Hepatocyte (in vitro differentiated cells): ENCODE measurements around the gene CCNI2. TPM values are rescaled to one million over a fixed set of nuclear protein-coding genes. Genes with fewer than 3 reads are reported as not detected.

Experiments
- DNase-seq: peaks from one replicate; pipeline ENCODE4 v3.0.0-alpha.2; 2016; ENCODE audit warnings: low spot score
- H2AFZ ChIP-seq: fragments of 200-600 bp; sonication (generic); 2 replicates; pipeline ENCODE4 v1.6.0; 2016; ENCODE audit warnings: antibody characterized with exemption, mild to moderate bottlenecking
- H3K27ac ChIP-seq: fragments of 200-600 bp; sonication (generic); 2 replicates; pipeline ENCODE4 v1.5.1; 2016; ENCODE audit warnings: mild to moderate bottlenecking
- H3K27me3 ChIP-seq: fragments of 200-600 bp; sonication (generic); 2 replicates; pipeline ENCODE4 v1.6.1; 2016
- H3K36me3 ChIP-seq: fragments of 200-600 bp; sonication (generic); replicated peaks from 2 replicates; pipeline ENCODE4 v1.5.1; 2016; ENCODE audit warnings: low read depth; ENCODE audit not compliant: insufficient read depth
- H3K4me1 ChIP-seq: fragments of 200-600 bp; sonication (generic); 2 replicates; pipeline ENCODE4 v1.5.1; 2016; ENCODE audit warnings: mild to moderate bottlenecking, moderate library complexity; ENCODE audit not compliant: insufficient read depth
- H3K4me2 ChIP-seq: fragments of 200-600 bp; sonication (generic); 2 replicates; pipeline ENCODE4 v1.6.0; 2016
- H3K4me3 ChIP-seq: fragments of 200-600 bp; sonication (generic); 2 replicates; pipeline ENCODE4 v1.5.1; 2016; ENCODE audit warnings: mild to moderate bottlenecking
- H3K79me2 ChIP-seq: fragments of 200-600 bp; sonication (generic); 2 replicates; pipeline ENCODE4 v1.6.0; 2017; ENCODE audit warnings: mild to moderate bottlenecking
- H3K9me2 ChIP-seq: fragments of 200-600 bp; sonication (generic); replicated peaks from 2 replicates; pipeline ENCODE4 v1.6.0; 2017; ENCODE audit warnings: mild to moderate bottlenecking; ENCODE audit not compliant: insufficient read depth
- H3K9me3 ChIP-seq: fragments of 200-600 bp; sonication (generic); 2 replicates; pipeline ENCODE4 v1.5.1; 2016; ENCODE audit warnings: low read depth, mild to moderate bottlenecking
- H4K20me1 ChIP-seq: fragments of 200-600 bp; sonication (generic); 2 replicates; pipeline ENCODE4 v1.6.0; 2016; ENCODE audit warnings: mild to moderate bottlenecking; ENCODE audit not compliant: insufficient read depth, poor library complexity, severe bottlenecking
- CTCF ChIP-seq: fragments of 200-600 bp; sonication (generic); IDR thresholded peaks from 2 replicates; pipeline ENCODE4 v1.5.1; 2016; ENCODE audit warnings: antibody characterized with exemption, mild to moderate bottlenecking; ENCODE audit not compliant: poor library complexity
- EZH2 ChIP-seq: fragments of 200-600 bp; sonication (generic); IDR thresholded peaks from 2 replicates; pipeline ENCODE4 v1.6.1; 2016; ENCODE audit warnings: antibody characterized with exemption, mild to moderate bottlenecking, borderline replicate concordance
- EZH2phosphoT487 ChIP-seq: fragments of 200-600 bp; sonication (generic); IDR thresholded peaks from one replicate; pipeline ENCODE4 v1.6.1; 2018; ENCODE audit warnings: antibody characterized with exemption, mild to moderate bottlenecking, low read depth, moderate library complexity; ENCODE audit not compliant: unreplicated experiment, severe bottlenecking
- WGBS: methylation state at CpG from one replicate; pipeline ENCODE4 v1.1.6; 2016; ENCODE audit warnings: low lambda C conversion rate; ENCODE audit errors: missing lambda C conversion rate; 5-methylcytosine and 5-hydroxymethylcytosine counted together
- polyA plus RNA-seq: library from polyadenylated mRNA; unstranded; fragments of >200 nt; fragmentation: Nextera tagmentation; extraction: Ambion mirVana; gene quantifications from 2 replicates; pipeline ENCODE4 v1.2.1, GENCODE V29; 2016
- total RNA-seq: library from RNA; depleted of rRNA; stranded (reverse); fragments of >200 nt; gene quantifications from 2 replicates; pipeline ENCODE4 v1.2.3, GENCODE V29; 2014

The CCNI2 gene
- total and polyA plus RNA-seq, 2 experiments from 2014 or later = 1.4 to 1.8 TPM

- TF ChIP-seq EZH2 = no peak
- TF ChIP-seq EZH2phosphoT487 = no peak
- no peak for TF ChIP-seq CTCF
- Histone ChIP-seq H3K4me2 (no peak overlapping the region), H3K36me3 (no peaks in the 10 kb centered on the region), H3K27ac (no peak overlapping the region), H2AFZ (no peak overlapping the region), H3K4me3 (no peak overlapping the region), H3K4me1 (peaks cover 9% of the 10 kb centered on the region), H4K20me1 (no peaks in the 10 kb centered on the region), H3K9me2 (no peaks in the 10 kb centered on the region), H3K9me3 (no peaks in the 10 kb centered on the region), H3K79me2 (peaks cover 10% of the 10 kb centered on the region), H3K27me3 (no peaks in the 10 kb centered on the region)
- WGBS = 88% methylated on average over 1 of the region's 1 CpG
- DNase-seq = no peak
Observed at GRCh38 chr5:132780577-132780976, 33.4 kb downstream of the CCNI2 start.

DNA sequence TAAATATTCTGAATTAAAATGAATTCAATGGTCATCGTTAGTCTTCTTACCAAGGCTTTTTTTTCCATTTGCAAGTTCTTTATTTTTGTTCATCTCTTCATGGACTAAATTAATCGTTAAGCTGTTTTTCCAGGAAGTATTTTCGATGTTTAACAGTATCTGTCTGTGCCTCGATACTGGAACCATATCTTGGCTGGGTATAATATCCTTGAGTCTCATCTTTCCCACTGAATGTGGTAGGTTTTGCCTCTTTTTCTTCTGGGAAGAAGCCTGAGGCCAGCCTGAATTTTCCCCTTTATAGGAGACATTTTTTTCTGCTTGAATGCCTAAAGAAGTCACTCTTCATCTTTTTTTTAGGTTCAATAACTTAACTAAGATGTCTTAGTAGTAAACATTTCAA lies 33.8 kb downstream of the CCNI2 start:
- 89% methylated on average over 4 of the region's 4 CpGs for WGBS
- Histone ChIP-seq H3K4me3 (no peak overlapping the region), H3K9me2 (no peaks in the 10 kb centered on the region), H3K4me2 (no peak overlapping the region), H3K79me2 (peaks cover 7% of the 10 kb centered on the region), H4K20me1 (no peaks in the 10 kb centered on the region), H3K4me1 (peaks cover 4% of the 10 kb centered on the region), H3K27ac (no peak overlapping the region), H3K9me3 (no peaks in the 10 kb centered on the region), H3K36me3 (no peaks in the 10 kb centered on the region), H2AFZ (no peak overlapping the region), H3K27me3 (no peaks in the 10 kb centered on the region)
- no peak for TF ChIP-seq CTCF
- TF ChIP-seq EZH2 = no peak
- no peak for DNase-seq

- Histone ChIP-seq H3K36me3 (no peaks in the 10 kb centered on the region), H3K79me2 (no peaks in the 10 kb centered on the region), H3K9me2 (no peaks in the 10 kb centered on the region), H4K20me1 (no peaks in the 10 kb centered on the region), H3K4me2 (no peak overlapping the region), H3K4me3 (no peak overlapping the region), H3K9me3 (no peaks in the 10 kb centered on the region), H3K27me3 (no peaks in the 10 kb centered on the region), H3K27ac (no peak overlapping the region), H2AFZ (no peak overlapping the region), H3K4me1 (no peaks in the 10 kb centered on the region)
- no peak for TF ChIP-seq EZH2
- no peak for TF ChIP-seq CTCF
- no peak for TF ChIP-seq EZH2phosphoT487
- DNase-seq = no peak
- WGBS = 75% methylated on average over 4 of the region's 4 CpGs
Observed at GRCh38 chr5:132782101-132782500, 34.9 kb downstream of the CCNI2 start.

DNA sequence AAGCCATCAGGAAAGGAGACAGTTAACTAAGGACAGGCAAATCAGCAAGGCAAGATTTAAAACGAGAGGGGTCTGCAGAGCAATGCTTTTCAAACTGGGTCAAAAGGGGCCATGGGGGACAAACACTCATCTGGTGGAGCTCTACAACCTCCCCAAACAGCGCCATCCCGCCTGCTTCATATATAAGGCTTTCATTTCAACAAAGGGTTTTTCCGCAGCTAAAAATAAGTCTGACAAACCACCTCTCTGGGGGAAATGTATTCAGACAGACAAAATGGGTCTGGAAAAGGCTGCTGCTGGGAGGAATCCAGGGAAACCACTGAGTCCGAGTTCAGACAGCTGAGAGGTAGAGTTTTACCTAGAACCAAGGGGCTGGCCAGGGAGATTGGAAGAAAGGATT lies 38.1 kb downstream of the CCNI2 start:
- no peak for DNase-seq
- no peak overlapping the region for H2AFZ ChIP-seq
- no peak overlapping the region for H3K27ac ChIP-seq

More for the DNA sequence above, 38.1 kb downstream of the CCNI2 start:
- TF ChIP-seq EZH2 = no peak
- TF ChIP-seq CTCF = no peak
- TF ChIP-seq EZH2phosphoT487 = no peak
- Histone ChIP-seq H4K20me1 (no peaks in the 10 kb centered on the region), H3K9me3 (no peaks in the 10 kb centered on the region), H3K79me2 (no peaks in the 10 kb centered on the region), H3K9me2 (no peaks in the 10 kb centered on the region), H3K27me3 (no peaks in the 10 kb centered on the region), H3K4me2 (no peak overlapping the region), H3K36me3 (no peaks in the 10 kb centered on the region), H3K4me3 (no peak overlapping the region), H3K4me1 (no peaks in the 10 kb centered on the region)
- WGBS = 79% methylated on average over 5 of the region's 5 CpGs
